Tongue (tissue), 3 donors: ENCODE data around the gene SYT1. TPM values are rescaled to one million over a fixed set of nuclear protein-coding genes. Genes with fewer than 3 reads are reported as not detected.
A peak's percentile ranks its signal among the peaks of the same experiment; 100 is the strongest.

Source experiments
- DNase-seq: peaks from one replicate; pipeline ENCODE4 v3.0.0-alpha.2; 2015
- small RNA-seq: library from RNA; depleted of rRNA; stranded (forward); fragments of <200 nt; gene quantifications from one replicate; pipeline ENCODE3, GENCODE V24; 2014; ENCODE audit warnings: low replicate concordance
- total RNA-seq: library from RNA; depleted of rRNA; stranded (reverse); fragments of >200 nt; gene quantifications from one replicate; pipeline ENCODE4 v1.2.3, GENCODE V29; 2014

Gene SYT1
- total RNA-seq, 1 donor from 2014 or later, result 1.6 TPM

- no peak for DNase-seq
Observed at GRCh38 chr12:79448816-79449215, 584.2 kb downstream of the SYT1 start.

GRCh38 chr12:79451365-79451764 lies 586.8 kb downstream of the SYT1 start:
- no peak for DNase-seq

GRCh38 chr12:79451978-79452377 lies 587.4 kb downstream of the SYT1 start:
- peak; percentile 30 for DNase-seq

- no peak for DNase-seq
Observed at GRCh38 chr12:79452906-79453305, 588.3 kb downstream of the SYT1 start.

- DNase-seq, result no peak
Observed at GRCh38 chr12:79453820-79454219, 589.2 kb downstream of the SYT1 start.

GRCh38 chr12:79454338-79454843 lies 589.8 kb downstream of the SYT1 start:
- no peak for DNase-seq

- no peak for DNase-seq
Observed at GRCh38 chr12:79455286-79455685, 590.7 kb downstream of the SYT1 start.

GRCh38 chr12:79482323-79482722 lies 617.7 kb downstream of the SYT1 start:
- peak; percentile 2 for DNase-seq

- no peak for DNase-seq
Observed at GRCh38 chr12:79482921-79483320, 618.3 kb downstream of the SYT1 start.

GRCh38 chr12:79486154-79486553 lies 621.6 kb downstream of the SYT1 start:
- no peak for DNase-seq

- DNase-seq, result no peak
Observed at GRCh38 chr12:79487386-79488110, 623.0 kb downstream of the SYT1 start.

Small RNA genes within 50 kb of the gene (small RNA-seq; reads per million reads assigned to genes)
- gene MIR1252, result 0.06 reads per million
